Subcutaneous adipose tissue (tissue), 4 donors: ENCODE results near the gene B4GALT7. TPM values are rescaled to one million over a fixed set of nuclear protein-coding genes. Genes with fewer than 3 reads are reported as not detected.

ENCODE experiments used
- CTCF ChIP-seq: fragments of 450-650 bp; IDR thresholded peaks from one replicate; pipeline ENCODE4 v1.5.1; 2016; ENCODE audit warnings: low read depth, mild to moderate bottlenecking, control low read depth, antibody characterized with exemption, moderate library complexity
- total RNA-seq, 4 donors: library from RNA; depleted of rRNA; stranded (reverse); fragments of >200 nt; gene quantifications; one replicate each; pipeline ENCODE4 v1.1.0, GENCODE V29; 2016

Gene B4GALT7
- total RNA-seq, 4 donors from 2014 or later: 16.1 to 35.2 (median 20.8) TPM

- TF ChIP-seq CTCF: no peak
These were observed 6.4 kb downstream of the B4GALT7 start for GRCh38 chr5:177606071-177607051.

GRCh38 chr5:177607115-177607451, 7.2 kb downstream of the B4GALT7 start:
- TF ChIP-seq CTCF: no peak

GRCh38 chr5:177607452-177608192, 7.7 kb downstream of the B4GALT7 start:
- TF ChIP-seq CTCF: no peak

- no peak for TF ChIP-seq CTCF
These were observed 8.5 kb downstream of the B4GALT7 start for GRCh38 chr5:177608243-177609075.

- no peak for TF ChIP-seq CTCF
These were observed 9.4 kb downstream of the B4GALT7 start for GRCh38 chr5:177609076-177610059.

- TF ChIP-seq CTCF: no peak
These were observed 10.3 kb downstream of the B4GALT7 start for GRCh38 chr5:177610131-177610769.
